ENCODE data around the gene ROPN1L.
"Not testable (repeated sequence)": the region's sequence is repeated elsewhere in the genome, so short reads cannot be mapped to it uniquely, and the experiment has no call there.

The ROPN1L gene

GRCh38 chr5:10480237-10480985 is 38.7 kb downstream of the ROPN1L start:
- no peak for DNase-seq

- DNase-seq, result no peak
These were observed 39.7 kb downstream of the ROPN1L start for GRCh38 chr5:10481241-10481935.

- no peak for DNase-seq
These were observed 41.3 kb downstream of the ROPN1L start for GRCh38 chr5:10482791-10483530.

- no peak for DNase-seq
These were observed 43.1 kb downstream of the ROPN1L start for GRCh38 chr5:10484774-10485141.

- DNase-seq, result no peak
These were observed 43.6 kb downstream of the ROPN1L start for GRCh38 chr5:10485142-10485795.

- DNase-seq, result no peak
These were observed 44.2 kb downstream of the ROPN1L start for GRCh38 chr5:10485897-10486296.

- no peak for DNase-seq
These were observed 45.0 kb downstream of the ROPN1L start for GRCh38 chr5:10486511-10487344.

GRCh38 chr5:10488144-10488543 is 46.5 kb downstream of the ROPN1L start:
- DNase-seq, result no peak

- DNase-seq, result no peak
These were observed 48.2 kb downstream of the ROPN1L start for GRCh38 chr5:10489810-10490426.

- no peak for DNase-seq
These were observed 49.4 kb downstream of the ROPN1L start for GRCh38 chr5:10490927-10491672.

- DNase-seq, result no peak
These were observed 50.0 kb downstream of the ROPN1L start for GRCh38 chr5:10491673-10492026.

GRCh38 chr5:10493884-10494283 is 52.2 kb downstream of the ROPN1L start:
- DNase-seq, result no peak

- not testable (repeated sequence) for DNase-seq
These were observed 52.8 kb downstream of the ROPN1L start for GRCh38 chr5:10494497-10494896.

GRCh38 chr5:10497554-10497953 is 55.9 kb downstream of the ROPN1L start:
- DNase-seq, result no peak

GRCh38 chr5:10498350-10498749 is 56.7 kb downstream of the ROPN1L start:
- DNase-seq, result no peak

GRCh38 chr5:10499066-10499465 is 57.4 kb downstream of the ROPN1L start:
- no peak for DNase-seq

GRCh38 chr5:10499776-10500175 is 58.1 kb downstream of the ROPN1L start:
- DNase-seq, result no peak

- DNase-seq, result no peak
These were observed 59.0 kb downstream of the ROPN1L start for GRCh38 chr5:10500669-10501068.

GRCh38 chr5:10501554-10502075 is 59.9 kb downstream of the ROPN1L start:
- no peak for DNase-seq

- no peak for DNase-seq
These were observed 60.5 kb downstream of the ROPN1L start for GRCh38 chr5:10502130-10502529.

- no peak for DNase-seq
These were observed 60.9 kb downstream of the ROPN1L start for GRCh38 chr5:10502578-10502977.
